ENCODE results near the gene ZNF711. TPM values are rescaled to one million over a fixed set of nuclear protein-coding genes. Genes with fewer than 3 reads are reported as not detected.
"Not testable (repeated sequence)": the region's sequence is repeated elsewhere in the genome, so short reads cannot be mapped to it uniquely, and the experiment has no call there.

Gene ZNF711
- total RNA-seq, 1 experiment from 2014 or later = 1.8 TPM

DNA sequence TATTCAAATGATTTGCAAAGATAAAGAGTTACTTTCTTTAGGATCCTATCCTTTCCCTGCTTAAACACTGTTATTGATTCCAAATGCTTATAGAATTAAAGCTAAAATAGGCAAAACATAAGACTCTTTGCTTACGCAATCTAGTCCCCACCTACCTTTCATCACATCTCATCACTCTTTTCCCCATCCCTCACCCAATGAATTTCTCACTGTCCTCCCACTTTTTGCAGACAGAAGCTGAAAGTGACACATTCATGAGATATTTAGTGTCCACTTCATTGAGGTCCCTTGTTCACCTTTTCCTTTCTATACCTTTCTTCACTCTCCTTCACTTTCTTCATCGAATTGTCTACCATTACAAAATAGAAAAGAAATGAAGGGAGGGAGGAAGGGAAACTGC, 636 bp upstream of the ZNF711 start:
- H3K9me3 Mint-ChIP-seq (ENCODE audit: unreplicated experiment) = peaks cover 13% of the 10 kb centered on the region
- no peaks in the 10 kb centered on the region for H3K27me3 Mint-ChIP-seq (ENCODE audit: insufficient read depth, unreplicated experiment)
- intact Hi-C loops (cut with micrococcal nuclease) = no loop called here
- TF ChIP-seq, protein P1, sequence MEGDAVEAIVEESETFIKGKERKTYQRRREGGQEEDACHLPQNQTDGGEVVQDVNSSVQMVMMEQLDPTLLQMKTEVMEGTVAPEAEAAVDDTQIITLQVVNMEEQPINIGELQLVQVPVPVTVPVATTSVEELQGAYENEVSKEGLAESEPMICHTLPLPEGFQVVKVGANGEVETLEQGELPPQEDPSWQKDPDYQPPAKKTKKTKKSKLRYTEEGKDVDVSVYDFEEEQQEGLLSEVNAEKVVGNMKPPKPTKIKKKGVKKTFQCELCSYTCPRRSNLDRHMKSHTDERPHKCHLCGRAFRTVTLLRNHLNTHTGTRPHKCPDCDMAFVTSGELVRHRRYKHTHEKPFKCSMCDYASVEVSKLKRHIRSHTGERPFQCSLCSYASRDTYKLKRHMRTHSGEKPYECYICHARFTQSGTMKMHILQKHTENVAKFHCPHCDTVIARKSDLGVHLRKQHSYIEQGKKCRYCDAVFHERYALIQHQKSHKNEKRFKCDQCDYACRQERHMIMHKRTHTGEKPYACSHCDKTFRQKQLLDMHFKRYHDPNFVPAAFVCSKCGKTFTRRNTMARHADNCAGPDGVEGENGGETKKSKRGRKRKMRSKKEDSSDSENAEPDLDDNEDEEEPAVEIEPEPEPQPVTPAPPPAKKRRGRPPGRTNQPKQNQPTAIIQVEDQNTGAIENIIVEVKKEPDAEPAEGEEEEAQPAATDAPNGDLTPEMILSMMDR (IDR thresholded peaks at IDR 0.05; ENCODE audit: unreplicated experiment) = no peak
- no peaks in the 10 kb centered on the region for H3K36me3 Mint-ChIP-seq (ENCODE audit: insufficient read depth, unreplicated experiment)
- no peak for DNase-seq (ENCODE audit: unreplicated experiment)
- POLR2A ChIA-PET = no interaction called here
- no peak overlapping the region for H3K27ac Mint-ChIP-seq (ENCODE audit: low read depth, unreplicated experiment)
- H3K4me3 Mint-ChIP-seq (ENCODE audit: unreplicated experiment) = no peak overlapping the region
- no TSS peak for BruUV-seq (replicated peaks)
- H3K4me1 Mint-ChIP-seq (ENCODE audit: insufficient read depth, unreplicated experiment) = no peaks in the 10 kb centered on the region
- CTCF ChIA-PET = no interaction called here

DNA sequence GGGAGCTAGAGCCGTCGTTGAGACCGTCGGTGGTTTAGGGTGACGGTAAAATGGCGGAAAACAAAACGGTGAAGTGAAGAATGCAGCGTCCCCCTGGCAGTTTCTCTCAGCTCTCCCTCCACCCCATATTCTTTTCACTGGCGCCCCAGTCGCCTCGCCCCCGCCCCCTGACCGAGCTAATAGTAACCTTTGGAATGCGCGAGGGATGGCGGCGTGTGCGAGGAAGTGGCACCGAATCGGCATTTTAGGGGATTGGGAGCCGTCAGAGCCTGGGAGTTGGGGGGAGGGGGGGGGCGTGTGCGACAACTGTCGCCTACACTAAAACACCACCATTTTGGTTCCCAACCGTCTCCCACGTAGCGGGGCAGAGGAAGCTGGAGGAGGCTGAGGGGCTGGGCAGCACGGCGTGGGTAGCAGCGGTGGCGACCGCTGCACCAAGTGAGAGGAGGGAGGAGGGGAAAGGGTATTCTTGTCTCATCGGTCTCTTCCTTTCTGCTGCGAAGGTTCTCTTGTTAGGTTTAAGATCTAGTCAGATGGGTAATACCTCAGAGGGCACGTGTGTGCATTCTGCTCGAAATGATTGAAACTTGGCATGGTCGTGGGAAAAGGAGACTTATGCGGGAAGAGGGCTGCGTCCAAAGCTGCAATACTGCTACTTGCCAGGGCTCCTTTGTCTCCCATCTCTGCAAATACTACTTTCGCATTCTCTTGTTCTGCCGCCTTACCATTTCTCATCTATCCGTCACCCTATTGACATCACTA, 840 bp downstream of the ZNF711 start:
- H3K9me3 Mint-ChIP-seq (ENCODE audit: unreplicated experiment) = peaks cover 13% of the 10 kb centered on the region
- H3K4me1 Mint-ChIP-seq (ENCODE audit: insufficient read depth, unreplicated experiment) = no peaks in the 10 kb centered on the region
- H3K27me3 Mint-ChIP-seq (ENCODE audit: insufficient read depth, unreplicated experiment) = no peaks in the 10 kb centered on the region
- H3K36me3 Mint-ChIP-seq (ENCODE audit: insufficient read depth, unreplicated experiment) = no peaks in the 10 kb centered on the region
- no peak overlapping the region for H3K27ac Mint-ChIP-seq (ENCODE audit: low read depth, unreplicated experiment)
- intact Hi-C loops (cut with micrococcal nuclease) = no loop called here
- peak overlapping the region; percentile 66 for H3K4me3 Mint-ChIP-seq (ENCODE audit: unreplicated experiment)
- TF ChIP-seq, protein P1 (IDR thresholded peaks at IDR 0.05; ENCODE audit: unreplicated experiment) = no peak
- no TSS peak for BruUV-seq (replicated peaks)
- POLR2A ChIA-PET = interaction anchor here (0.6 to 1.4 kb wide), 16 partner anchors 9 to 298 kb away, joined by 3 to 9 read pairs (median 3); no protein-coding TSS in a partner anchor
- no peak for DNase-seq (ENCODE audit: unreplicated experiment)
- CTCF ChIA-PET = interaction anchor here (0.7 to 1.1 kb wide), 2 partner anchors 259 to 265 kb away, joined by 3 to 5 read pairs; no protein-coding TSS in a partner anchor

DNA sequence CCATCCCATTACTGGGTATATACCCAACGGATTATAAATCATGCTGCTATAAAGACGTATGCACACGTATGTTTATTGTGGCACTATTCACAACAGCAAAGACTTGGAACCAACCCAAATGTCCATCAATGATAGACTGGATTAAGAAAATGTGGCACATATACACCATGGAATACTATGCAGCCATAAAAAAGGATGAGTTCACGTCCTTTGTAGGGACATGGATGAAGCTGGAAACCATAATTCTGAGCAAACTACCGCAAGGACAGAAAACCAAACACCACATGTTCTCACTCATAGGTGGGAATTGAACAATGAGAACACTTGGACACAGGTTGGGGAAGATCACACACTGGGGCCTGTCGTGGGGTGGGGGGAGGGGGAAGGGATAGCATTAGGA, 41.5 kb downstream of the ZNF711 start:
- H3K27me3 Mint-ChIP-seq (ENCODE audit: insufficient read depth, unreplicated experiment); H3K27ac Mint-ChIP-seq (ENCODE audit: low read depth, unreplicated experiment); intact Hi-C loops (cut with micrococcal nuclease); POLR2A ChIA-PET; CTCF ChIA-PET; H3K4me3 Mint-ChIP-seq (ENCODE audit: unreplicated experiment); BruUV-seq (replicated peaks); H3K36me3 Mint-ChIP-seq (ENCODE audit: insufficient read depth, unreplicated experiment); H3K4me1 Mint-ChIP-seq (ENCODE audit: insufficient read depth, unreplicated experiment); DNase-seq (ENCODE audit: unreplicated experiment): not testable (repeated sequence)
- H3K9me3 Mint-ChIP-seq (ENCODE audit: unreplicated experiment) = peaks cover 26% of the 10 kb centered on the region

DNA sequence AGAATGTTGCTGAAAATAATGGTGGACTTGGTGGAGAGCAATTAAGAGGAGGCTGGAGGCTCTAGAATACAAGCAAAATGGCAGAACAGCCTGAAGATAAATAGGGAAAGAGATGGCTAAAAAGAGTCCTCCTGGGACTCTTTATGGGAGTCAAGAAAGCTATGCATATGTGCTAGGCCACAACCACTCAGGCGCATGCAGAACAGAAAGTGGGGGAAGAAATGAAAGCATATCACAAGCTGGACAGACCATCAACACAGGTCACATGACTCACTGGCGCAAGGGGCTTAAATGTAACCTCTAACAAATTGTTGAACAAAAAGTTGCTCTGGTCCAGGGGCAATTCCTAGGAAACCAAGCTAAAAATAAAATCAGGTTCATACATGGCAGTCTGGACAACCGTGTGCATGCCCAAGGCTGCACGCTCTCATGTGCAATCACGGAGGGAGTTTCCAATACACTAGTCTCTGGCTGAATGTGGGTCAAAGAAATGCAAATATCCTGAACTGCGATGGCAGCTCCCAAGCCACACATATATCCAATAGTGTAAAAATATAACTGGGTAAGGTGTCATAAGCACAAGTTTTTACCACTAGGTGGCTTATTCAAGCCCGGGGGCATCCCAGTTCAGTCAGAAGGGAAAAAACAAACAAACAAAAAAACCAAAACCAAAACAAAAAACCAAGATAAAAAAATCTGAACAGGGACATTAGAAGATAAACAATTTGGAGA, 45.4 kb downstream of the ZNF711 start:
- intact Hi-C loops (cut with micrococcal nuclease) = no loop called here
- TF ChIP-seq, protein P1 (IDR thresholded peaks at IDR 0.05; ENCODE audit: unreplicated experiment) = no peak
- H3K27me3 Mint-ChIP-seq (ENCODE audit: insufficient read depth, unreplicated experiment) = no peaks in the 10 kb centered on the region

More for the DNA sequence above, 45.4 kb downstream of the ZNF711 start:
- H3K36me3 Mint-ChIP-seq (ENCODE audit: insufficient read depth, unreplicated experiment) = no peaks in the 10 kb centered on the region
- H3K4me1 Mint-ChIP-seq (ENCODE audit: insufficient read depth, unreplicated experiment) = no peaks in the 10 kb centered on the region
- no peak overlapping the region for H3K4me3 Mint-ChIP-seq (ENCODE audit: unreplicated experiment)
- POLR2A ChIA-PET = no interaction called here
- H3K9me3 Mint-ChIP-seq (ENCODE audit: unreplicated experiment) = peaks cover 26% of the 10 kb centered on the region
- BruUV-seq (replicated peaks) = no TSS peak
- CTCF ChIA-PET = no interaction called here
- no peak for DNase-seq (ENCODE audit: unreplicated experiment)
- no peak overlapping the region for H3K27ac Mint-ChIP-seq (ENCODE audit: low read depth, unreplicated experiment)
